GM18520 (cell line): ENCODE results near the gene FBXL5.

Experiments used
- ATAC-seq: cut with Tn5 transposase; IDR thresholded peaks from one replicate; pipeline ENCODE4 v1.9.1; 2021; ENCODE audit not compliant: unreplicated experiment

Gene FBXL5

GRCh38 chr4:15676899-15677298, 21.7 kb upstream of the FBXL5 start:
- no peak for ATAC-seq

GRCh38 chr4:15676039-15676438, 20.9 kb upstream of the FBXL5 start:
- ATAC-seq = no peak

- no peak for ATAC-seq
Measured at GRCh38 chr4:15675356-15675755, 20.2 kb upstream of the FBXL5 start.

- no peak for ATAC-seq
Measured at GRCh38 chr4:15674926-15675325, 19.8 kb upstream of the FBXL5 start.

GRCh38 chr4:15674046-15674445, 18.9 kb upstream of the FBXL5 start:
- no peak for ATAC-seq

GRCh38 chr4:15673337-15673736, 18.2 kb upstream of the FBXL5 start:
- no peak for ATAC-seq

- no peak for ATAC-seq
Measured at GRCh38 chr4:15672101-15672500, 16.9 kb upstream of the FBXL5 start.

GRCh38 chr4:15670576-15670975, 15.4 kb upstream of the FBXL5 start:
- no peak for ATAC-seq

- no peak for ATAC-seq
Measured at GRCh38 chr4:15668566-15669435, 13.6 kb upstream of the FBXL5 start.

- no peak for ATAC-seq
Measured at GRCh38 chr4:15667006-15667405, 11.8 kb upstream of the FBXL5 start.

- no peak for ATAC-seq
Measured at GRCh38 chr4:15665753-15666365, 10.7 kb upstream of the FBXL5 start.

- no peak for ATAC-seq
Measured at GRCh38 chr4:15659768-15660570, 4.8 kb upstream of the FBXL5 start.

GRCh38 chr4:15658781-15659180, 3.6 kb upstream of the FBXL5 start:
- ATAC-seq = no peak

GRCh38 chr4:15658136-15658770, 3.1 kb upstream of the FBXL5 start:
- no peak for ATAC-seq

GRCh38 chr4:15657366-15657765, 2.2 kb upstream of the FBXL5 start:
- ATAC-seq = no peak

- ATAC-seq = no peak
Measured at GRCh38 chr4:15656038-15656470, 897 bp upstream of the FBXL5 start.

GRCh38 chr4:15654593-15655222, 449 bp downstream of the FBXL5 start:
- ATAC-seq = peak; percentile 38

GRCh38 chr4:15653864-15654592, 1.1 kb downstream of the FBXL5 start:
- ATAC-seq = no peak

- no peak for ATAC-seq
Measured at GRCh38 chr4:15653420-15653819, 1.7 kb downstream of the FBXL5 start.

GRCh38 chr4:15652841-15653240, 2.3 kb downstream of the FBXL5 start:
- ATAC-seq = no peak
